IMR-90 (cell line): ENCODE data around the gene ERC2.

Experiments used
- FOS ChIP-seq: fragments of 150-350 bp; IDR thresholded peaks from 2 replicates; pipeline ENCODE4 v1.6.1; 2016; ENCODE audit warnings: low read depth, low read length
- RFX5 ChIP-seq: IDR thresholded peaks from 2 replicates; pipeline ENCODE4 v1.8.0; 2012; ENCODE audit warnings: low read depth, mild to moderate bottlenecking, low read length, moderate library complexity
- TF ChIP-seq, protein P1 (sequence below): conservative IDR thresholded peaks from 2 replicates; pipeline ENCODE4 v1.5.1; 2012; ENCODE audit warnings: mild to moderate bottlenecking, low read depth, low read length, improper control_type of control experiment

DNA sequence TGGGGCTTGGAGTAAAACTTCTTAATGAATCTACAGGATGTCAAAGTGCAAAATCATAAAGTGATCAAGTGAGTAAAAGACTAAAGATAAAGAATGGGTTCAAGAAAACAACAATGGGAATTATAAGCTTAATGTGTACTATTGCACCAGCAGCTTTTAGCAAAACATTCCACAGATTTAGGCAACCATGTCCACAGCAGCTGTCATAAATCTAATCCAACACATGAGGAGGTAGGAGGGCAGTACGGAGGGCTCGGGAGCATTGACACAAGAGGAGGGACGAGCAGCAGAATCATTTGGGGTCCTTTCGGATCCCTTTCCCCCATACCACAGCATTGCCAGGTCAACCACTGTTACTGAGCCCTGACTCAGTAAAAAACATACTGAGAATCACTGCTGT is 516.9 kb downstream of the ERC2 start:
- TF ChIP-seq RFX5 (no peak), FOS (no peak)
- TF ChIP-seq, protein P1, sequence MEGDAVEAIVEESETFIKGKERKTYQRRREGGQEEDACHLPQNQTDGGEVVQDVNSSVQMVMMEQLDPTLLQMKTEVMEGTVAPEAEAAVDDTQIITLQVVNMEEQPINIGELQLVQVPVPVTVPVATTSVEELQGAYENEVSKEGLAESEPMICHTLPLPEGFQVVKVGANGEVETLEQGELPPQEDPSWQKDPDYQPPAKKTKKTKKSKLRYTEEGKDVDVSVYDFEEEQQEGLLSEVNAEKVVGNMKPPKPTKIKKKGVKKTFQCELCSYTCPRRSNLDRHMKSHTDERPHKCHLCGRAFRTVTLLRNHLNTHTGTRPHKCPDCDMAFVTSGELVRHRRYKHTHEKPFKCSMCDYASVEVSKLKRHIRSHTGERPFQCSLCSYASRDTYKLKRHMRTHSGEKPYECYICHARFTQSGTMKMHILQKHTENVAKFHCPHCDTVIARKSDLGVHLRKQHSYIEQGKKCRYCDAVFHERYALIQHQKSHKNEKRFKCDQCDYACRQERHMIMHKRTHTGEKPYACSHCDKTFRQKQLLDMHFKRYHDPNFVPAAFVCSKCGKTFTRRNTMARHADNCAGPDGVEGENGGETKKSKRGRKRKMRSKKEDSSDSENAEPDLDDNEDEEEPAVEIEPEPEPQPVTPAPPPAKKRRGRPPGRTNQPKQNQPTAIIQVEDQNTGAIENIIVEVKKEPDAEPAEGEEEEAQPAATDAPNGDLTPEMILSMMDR, result no peak
